HG03139 (cell line): ENCODE measurements around the gene RHOA.
"Not testable (repeated sequence)": the region's sequence is repeated elsewhere in the genome, so short reads cannot be mapped to it uniquely, and the experiment has no call there.

Experiments
- ATAC-seq: cut with Tn5 transposase; IDR thresholded peaks from one replicate; pipeline ENCODE4 v1.9.1; 2021; ENCODE audit not compliant: unreplicated experiment

The RHOA gene

DNA sequence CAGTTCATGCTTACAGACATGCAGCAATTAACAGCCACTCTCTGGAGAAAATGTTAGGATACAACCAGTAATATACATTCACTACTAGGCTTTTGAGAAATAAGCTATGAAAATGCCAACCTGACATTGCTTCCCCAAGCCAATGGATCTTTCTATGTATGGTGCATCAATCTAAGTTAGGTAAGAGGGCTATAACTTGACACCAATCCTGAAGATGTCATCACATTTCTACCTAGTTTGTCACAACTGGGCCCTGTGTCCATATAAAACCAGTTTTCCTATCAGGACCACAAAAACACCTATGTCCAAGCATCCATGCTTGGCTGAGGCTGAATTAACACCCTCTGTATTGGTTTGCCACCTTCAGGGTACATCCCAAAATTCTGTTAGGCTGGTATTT is 39.8 kb downstream of the RHOA start:
- no peak for ATAC-seq

DNA sequence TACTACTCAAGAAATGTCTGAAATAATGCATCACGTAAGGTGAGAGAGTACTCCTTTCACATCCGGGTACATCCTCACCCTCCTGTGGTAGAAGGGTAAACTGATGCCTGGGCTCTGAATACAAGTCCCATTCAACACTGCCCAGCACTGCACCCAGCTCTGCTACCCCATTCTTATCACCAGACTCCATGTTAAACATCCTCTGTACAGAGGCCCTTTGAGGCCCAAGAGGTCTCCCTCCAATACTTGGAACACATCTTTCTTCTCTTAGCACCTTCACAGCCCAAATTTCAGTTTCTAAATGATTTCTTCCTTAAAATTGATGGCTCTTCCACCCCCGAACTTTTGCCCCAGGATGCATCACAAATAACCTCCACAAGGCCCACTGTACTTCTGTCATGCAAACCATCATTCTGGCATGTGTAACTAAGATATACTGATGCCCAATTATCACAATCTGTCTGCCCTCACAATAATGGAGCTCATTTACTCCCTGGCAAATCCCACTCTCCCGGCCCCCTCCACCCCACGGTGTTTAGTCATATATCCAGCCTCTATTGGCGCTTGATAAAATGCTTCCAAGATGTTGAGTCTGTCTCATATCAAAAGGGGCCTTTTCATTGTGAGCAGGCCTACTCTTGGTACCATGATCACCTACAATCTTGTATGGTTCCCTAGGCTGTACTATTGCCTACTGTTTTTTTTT is 41.0 kb downstream of the RHOA start:
- ATAC-seq, result no peak

DNA sequence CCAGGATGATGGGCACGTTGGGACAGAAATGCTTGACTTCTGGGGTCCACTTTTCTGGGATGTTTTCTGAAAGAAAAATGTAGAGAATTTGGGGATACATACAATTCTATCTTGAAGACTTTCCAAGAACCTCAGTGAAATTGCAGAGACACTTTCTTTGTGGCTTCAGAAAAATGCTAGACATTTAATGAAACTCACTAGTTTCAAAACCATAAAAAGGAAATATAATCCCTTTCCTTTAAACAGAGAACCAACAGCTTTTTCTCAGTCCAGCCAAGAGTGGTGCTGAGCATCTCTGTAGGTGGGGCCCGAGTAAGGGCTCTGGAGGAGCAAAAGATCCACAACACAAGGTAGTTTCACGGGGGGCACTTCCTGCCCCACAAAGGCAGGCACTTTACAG is 49.2 kb downstream of the RHOA start:
- ATAC-seq, result no peak

DNA sequence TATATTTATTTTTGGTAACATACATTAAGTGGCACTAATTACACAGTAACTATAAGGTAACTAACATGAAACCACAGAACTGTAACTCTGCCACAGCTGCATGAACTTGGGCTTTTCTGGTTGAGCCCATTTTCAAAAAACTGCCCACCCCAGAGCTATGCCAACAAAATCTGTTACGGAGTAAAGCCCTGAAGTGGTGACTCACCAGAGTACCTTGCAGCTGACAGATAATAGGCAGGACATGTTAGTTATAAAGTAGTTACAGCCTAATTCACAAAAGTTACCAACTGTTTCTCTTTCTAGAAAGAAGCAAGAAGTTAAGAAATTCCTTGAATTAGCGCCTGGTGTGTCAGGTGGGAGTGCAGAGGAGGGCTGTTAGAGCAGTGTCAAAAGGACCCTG is 52.2 kb downstream of the RHOA start:
- ATAC-seq, result no peak

DNA sequence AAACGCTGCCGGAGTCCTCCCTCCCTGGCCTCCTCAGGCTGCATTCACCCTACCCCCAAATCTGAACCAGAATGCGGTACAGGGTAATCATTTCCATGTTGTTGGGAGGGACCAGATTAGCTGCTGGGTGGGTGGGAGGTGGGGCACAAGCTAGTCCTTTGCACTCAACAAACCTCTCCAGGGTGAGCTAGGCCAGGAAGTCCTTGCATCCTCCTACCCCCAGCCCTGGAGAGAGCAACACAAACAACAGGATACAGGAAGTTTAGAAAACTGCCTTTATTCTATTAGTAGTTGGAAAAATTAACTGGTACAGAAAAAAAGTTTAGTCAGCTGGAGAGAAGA is 52.9 kb downstream of the RHOA start:
- no peak for ATAC-seq

DNA sequence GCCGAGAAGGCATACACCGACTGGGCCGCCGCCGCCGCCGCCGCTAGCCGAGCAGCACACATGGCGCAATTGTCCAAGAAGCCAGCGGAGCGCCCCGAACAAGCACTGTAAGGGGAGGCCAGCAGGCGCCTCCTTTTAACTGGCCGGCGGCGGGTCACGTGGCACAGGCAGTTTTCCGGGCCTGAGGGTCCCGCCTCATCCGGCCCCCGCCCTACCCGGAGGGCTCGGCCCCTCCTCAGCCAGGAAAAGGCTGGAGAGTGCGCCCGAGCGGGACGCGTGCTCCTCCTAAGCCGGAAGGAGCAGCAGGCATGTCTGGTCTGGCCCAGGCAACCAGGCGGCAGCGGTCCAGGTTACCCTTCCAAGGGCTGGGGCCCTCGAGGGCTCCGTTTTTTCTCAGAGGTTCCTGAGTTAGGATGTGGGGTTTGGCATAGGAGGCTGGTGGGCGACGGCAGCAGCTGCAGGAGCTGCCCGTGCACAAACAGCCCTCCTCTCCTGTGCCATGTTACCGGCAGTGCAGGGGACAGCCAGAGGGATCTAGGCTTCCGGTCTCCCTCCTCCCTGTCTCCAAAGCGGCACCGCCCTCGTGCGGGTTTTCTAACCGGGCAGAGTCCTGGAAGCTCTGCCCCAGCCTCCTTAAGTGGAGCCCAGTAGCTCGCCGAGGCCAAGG is 53.4 kb downstream of the RHOA start, which contains the start of gene GPX1:
TSS of gene GPX1 (minus strand) at position 137 of the 667 bp plus-strand sequence. CDS start at position 62, 75 bp downstream.
- peak; percentile 77 for ATAC-seq

DNA sequence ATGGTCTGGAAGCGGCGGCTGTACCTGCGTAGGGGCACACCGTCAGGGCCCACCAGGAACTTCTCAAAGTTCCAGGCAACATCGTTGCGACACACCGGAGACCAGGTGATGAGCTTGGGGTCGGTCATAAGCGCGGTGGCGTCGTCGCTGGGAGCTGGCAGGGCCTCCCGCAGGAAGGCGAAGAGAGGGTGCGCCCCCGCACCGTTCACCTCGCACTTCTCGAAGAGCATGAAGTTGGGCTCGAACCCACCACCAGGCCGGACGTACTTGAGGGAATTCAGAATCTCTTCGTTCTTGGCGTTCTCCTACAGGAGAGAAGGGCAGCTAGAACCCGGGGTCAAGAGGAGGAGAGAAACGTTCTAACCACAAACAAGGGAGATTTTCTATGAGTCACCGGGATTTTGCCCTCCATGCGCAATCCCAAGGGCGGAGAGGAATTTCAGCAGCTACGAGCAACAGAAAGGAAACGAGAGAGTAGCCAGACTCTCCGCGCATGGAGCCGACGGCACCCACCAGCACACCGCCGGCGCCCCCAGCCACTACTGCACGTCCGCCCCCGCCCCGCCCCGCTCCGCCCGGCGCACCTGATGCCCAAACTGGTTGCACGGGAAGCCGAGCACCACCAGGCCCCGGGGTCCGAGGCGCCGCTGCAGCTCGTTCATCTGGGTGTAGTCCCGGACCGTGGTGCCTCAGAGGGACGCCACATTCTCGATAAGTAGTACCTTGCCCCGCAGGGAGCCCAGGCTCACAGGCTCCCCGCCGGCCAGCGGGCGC is 54.1 kb downstream of the RHOA start:
- ATAC-seq, result peak; percentile 29

DNA sequence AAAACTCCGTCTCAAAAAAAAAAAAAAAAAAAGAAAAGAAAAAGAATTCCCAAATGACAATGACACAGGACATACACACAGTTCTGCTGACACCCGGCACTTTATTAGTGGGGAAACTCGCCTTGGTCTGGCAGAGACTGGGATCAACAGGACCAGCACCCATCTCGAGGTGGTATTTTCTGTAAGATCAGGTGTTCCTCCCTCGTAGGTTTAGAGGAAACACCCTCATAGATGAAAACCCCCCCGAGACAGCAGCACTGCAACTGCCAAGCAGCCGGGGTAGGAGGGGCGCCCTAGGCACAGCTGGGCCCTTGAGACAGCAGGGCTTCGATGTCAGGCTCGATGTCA is 54.7 kb downstream of the RHOA start:
- ATAC-seq, result not testable (repeated sequence)

DNA sequence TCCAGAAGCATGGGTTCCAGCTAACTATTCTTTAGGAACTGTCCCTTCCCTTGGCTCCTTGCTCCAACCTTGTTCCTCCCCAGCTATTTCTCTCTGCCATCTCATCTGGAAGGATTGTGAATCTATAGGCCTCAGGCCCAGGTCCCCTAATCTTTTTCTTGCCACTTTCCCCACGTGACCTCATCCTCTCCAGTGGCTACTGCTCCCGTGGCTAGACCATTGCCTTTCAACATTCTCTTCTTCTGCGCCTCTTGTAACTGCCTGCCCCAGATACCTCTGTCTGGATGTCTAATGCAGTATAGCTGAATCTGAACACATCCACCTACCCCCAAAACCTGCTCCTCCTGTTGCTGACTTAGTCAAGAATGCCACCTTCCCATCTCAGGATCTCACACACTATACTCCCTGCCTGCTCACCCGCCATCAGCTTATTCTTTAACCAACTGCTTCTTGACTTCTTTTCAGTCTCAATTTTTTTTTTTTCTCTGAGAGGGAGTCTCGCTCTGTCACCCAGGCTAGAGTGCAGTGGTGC is 58.8 kb downstream of the RHOA start:
- no peak for ATAC-seq

DNA sequence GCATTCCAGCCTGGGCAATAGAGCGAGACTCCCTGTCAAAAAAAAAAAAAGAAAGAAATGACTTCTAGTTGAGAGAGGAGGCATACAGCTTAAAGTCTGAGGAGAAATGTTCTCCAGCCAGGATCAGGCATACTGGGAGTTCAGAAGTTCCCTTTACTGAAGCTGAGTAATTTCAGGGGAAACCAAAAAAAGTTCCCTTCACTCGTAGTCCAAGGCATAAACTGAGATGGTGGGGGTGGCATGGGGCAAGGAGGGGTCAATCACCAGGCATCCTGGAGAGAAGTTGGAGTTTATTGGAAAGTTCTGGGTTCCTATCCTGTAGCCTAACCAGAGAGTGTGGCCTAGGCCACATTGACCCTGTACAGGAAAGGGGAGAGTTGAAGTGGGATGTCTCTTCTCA is 59.5 kb downstream of the RHOA start:
- ATAC-seq, result no peak

DNA sequence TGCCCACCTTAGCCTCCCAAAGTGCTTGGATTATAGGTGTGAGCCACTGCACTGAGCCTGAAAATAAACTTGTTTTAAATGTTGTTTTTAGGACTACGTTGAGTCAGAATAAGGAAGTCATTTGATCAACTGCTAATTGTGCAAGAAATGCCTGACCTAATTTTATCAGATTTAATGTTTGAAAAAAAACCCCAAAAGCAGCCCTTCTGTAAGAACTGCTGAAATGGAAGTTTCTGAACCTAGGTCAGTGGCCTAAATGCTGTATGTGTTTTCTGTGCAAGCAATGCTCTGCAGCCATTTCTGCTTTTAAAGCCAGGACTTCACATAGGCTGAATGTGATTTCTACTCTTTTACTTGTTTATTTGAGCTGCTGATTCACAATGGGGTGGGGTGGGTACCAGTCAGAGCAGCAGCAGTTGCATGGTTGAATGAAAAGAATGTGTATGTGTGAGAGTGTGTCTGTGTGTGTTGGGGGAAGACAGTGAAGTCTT is 60.2 kb downstream of the RHOA start:
- no peak for ATAC-seq

DNA sequence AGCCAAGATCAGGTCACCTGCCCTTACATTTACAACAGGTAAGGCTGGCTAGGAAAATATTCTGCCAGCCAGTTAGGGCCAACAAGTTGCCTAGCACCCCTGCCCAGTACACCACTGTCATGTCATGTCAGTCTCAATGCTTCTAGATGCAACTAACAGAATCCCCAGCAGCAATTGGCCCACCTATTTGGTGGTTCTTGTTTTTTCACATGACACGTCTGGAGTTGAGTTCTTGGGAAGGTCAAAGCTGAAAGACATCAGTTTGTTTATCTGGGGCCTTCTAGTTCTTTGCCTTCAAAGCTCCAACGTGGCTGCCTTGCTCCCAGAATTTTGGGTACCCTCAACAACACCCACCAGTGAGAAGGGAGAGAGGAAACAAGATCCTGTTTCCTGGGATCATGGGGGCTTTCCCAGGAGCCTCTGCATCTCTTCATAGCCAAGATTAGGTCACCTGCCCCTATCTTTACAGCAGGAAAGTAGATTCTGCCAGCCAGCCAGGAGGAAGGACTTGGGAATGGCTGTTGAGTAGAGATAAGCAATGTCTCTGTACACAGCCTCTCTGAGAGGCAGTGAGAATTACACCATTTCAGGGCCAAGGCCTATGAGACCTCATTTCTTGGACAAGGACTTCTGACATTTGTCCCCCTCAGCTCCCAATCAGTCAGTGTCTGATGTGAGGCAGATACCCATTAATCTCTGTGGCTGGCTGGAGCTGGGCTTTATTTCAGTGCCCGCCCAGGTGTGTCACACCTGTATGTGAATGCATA is 62.2 kb downstream of the RHOA start:
- ATAC-seq, result no peak

DNA sequence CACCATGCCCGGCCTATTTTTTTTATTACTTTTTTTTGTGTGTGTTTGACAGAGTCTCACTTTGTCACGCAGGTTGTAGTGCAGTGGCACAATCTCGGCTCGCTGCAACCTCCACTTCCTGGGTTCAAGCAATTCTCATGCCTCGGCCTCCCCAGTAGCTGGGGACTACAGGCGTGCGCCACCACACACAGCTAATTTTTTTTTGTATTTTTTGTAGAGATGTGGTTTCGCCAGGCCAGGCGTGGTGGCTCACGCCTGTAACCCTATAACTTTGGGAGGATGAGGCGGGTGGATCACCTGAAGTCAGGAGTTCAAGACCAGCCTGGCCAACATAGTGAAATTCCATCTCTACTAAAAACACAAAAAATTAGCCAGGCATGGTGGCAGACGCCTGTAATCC is 63.4 kb downstream of the RHOA start:
- ATAC-seq, result not testable (repeated sequence)

DNA sequence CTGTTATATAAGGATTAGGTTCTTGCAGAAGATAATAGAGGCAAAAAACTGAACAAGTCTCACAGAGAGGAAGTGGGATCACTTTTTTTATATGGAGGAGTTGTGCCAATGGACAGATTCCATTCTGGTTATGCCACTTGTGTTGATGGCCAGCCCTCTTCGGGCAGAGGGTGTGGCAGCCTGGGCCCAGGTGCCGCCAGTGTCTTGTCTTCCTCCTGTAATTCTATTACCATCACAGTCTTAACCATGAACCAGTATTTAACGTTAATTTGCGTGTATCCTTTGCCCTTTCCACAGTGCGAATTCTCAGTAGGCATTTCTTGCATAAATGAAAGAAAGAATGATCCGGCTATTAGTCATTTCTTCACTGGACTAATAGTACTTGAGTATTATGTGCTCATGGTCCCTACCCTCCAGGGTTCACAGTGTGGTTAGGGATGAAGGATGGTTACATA is 65.0 kb downstream of the RHOA start:
- ATAC-seq, result no peak

DNA sequence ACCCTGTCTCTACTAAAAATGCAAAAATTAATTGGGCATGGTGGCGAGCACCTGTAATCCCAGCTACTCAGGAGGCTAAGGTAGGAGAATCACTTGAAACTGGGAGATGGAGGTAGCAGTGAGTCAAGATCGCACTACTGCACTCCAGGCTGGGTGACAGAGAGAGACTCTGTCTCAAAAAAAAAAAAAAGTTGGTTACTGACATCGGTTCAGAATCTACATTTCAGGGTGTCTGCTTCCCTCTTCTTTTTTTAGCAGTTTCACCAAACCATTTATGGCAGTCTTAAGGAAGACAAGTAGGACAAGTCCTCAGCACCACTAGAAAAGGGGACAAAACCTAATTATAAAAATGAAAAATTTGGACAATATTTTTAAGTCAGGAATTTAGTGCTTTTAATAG is 68.6 kb downstream of the RHOA start:
- no peak for ATAC-seq

DNA sequence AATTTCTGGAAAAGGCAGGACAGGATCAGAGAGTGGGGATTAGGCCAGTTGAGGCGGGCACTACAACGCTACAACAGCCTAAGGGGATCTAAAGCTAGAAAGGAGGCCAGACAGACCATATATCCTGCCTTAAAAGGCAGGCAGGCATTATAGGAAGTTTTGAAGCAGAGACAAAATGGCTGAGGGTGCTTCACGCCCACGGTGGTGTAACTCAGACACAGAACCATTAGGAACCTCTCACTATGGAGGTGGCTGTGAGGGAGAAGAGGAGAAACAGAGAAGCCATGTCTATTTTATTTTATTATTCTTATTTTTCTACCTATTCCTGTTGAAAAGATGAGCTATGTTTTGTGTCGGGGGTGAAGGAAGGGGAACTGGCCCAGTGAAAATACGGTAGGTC is 69.8 kb downstream of the RHOA start:
- no peak for ATAC-seq

DNA sequence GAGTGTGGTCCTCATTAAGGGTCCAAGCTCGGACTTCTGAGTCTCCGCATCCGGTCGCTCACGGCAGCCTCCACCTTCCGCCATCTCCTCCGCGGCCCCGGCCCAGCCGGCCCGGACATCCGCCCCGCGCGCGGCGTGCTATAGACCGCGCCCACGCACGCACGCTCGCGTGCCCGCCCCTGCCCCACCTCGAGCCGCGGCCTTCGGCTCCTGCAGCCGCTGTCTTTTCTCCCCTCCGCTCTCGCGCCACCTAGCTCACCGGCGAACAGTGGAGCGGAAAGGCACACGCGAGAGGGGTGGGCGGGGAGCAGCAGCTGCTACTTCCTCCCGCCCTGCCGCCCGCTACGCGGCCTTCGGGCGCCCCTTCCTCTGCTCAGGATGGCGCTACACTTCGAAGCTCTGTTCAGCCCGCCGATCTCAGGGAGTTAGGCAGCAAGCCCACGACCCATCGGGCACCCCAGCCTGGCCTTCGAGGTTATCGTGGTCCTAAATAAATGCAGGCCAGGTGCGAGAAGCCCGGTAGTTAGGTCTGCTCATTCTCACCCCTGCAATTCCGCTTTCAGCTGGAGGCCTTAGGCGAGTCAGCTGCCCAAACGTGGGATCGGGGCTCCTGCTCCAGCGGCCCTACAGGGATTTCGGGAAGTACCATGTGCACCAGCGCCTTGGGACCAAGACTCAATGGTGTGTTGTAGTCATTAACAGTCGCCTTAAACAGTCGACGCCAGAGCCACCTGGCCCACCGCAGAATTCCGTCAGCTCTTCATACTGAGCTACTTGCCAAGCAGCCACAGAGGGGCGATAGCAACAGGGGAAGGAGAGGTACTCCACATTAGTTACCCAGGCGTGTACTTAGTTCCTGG is 71.6 kb downstream of the RHOA start, which contains the start of gene USP4:
TSS of gene USP4 (minus strand) at position 113 of the 860 bp plus-strand sequence. CDS start at position 84, 29 bp downstream.
- peak; percentile 74 for ATAC-seq

DNA sequence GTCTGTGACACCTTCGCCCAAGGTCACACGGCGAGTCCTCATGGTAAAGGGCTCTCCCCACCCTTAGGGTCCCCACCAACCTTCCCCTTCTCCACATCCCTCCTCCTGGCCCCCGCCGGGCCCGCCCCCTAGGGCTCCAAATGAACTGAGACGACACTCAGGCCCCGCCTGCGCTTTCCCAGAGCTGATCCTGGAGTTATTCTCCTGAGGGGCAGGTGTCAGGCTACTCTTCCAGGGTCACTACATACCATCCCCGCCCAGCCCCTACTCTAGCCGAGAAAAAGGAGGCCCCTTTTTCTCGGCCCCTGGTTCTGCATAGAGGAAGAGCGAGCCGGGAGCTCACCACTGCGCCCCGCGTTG is 72.2 kb downstream of the RHOA start:
- peak; percentile 6 for ATAC-seq

DNA sequence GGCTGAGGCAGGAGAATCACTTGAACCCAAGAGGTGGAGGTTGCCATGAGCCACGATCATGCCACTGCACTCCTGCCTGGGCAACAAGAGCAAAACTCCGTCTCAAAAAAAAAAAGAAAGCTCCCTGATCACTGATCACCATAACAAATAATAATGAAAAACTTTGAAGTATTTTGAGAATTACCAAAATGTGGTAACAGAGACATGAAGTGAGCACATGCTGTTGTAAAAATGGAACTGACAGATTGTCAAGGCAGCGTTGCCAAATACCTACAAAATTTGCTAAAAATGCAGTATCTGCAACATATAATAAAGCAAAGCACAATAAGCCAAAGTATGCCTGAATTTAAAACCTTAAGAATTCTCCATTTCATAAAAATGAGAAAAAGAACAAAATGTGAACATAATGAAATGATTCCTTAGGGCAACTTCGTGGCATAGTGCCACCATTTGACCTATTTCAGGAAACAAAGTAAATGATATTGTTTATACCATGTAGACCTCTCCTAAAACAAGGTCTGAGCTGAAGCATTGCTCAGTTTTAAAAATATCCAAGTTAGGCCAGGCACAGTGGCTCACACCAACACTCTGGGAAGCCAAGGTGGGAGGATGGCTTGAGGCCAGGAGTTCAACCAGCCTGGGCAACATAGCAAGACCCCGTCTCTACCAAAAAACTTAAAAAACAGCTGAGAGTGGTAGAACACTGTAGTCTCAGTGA is 77.7 kb downstream of the RHOA start:
- ATAC-seq, result no peak
